ENCODE data around the gene PTPRN2.

PTPRN2 gene

DNA sequence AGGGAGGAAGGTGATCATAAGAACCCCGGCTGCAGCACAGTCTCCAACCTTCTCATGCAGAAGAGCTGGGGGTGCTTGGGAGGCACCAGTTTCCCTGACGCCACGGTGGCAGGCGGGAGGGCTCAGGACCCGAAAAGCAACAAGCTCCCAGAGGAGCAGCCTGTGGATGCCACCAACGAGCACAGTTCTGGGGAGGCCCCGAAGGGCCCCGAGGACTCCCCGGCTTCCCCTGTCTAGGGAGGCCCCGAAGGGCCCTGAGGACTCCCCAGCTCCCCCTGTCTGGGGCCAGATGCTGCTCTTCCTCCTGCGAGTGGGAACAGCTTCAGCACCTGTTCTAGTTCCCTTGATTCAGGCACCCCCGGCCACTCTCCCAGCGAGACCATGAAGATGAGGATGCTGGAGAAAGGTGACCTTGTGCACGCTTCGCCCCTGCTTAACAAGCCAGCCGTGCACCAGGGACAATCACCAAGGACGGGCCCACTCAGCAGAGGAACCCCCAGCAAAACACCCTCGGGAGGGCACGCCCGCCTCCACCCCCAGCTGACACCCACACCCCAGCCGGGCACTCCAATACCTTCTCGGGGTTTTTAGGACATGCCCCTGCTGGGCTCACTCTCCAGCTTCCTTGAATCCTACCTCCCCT, 112.5 kb downstream of the PTPRN2 start:
- Histone ChIP-seq H3K36me3 (ENCODE audit: control insufficient read depth, insufficient read depth, low read length) (no peaks in the 10 kb centered on the region), H2AFZ (no peak overlapping the region), H3K9ac (no peak overlapping the region), H3K4me2 (ENCODE audit: low read length) (no peak overlapping the region), H3K79me2 (no peaks in the 10 kb centered on the region), H3K9me3 (ENCODE audit: control insufficient read depth, low read length) (no peaks in the 10 kb centered on the region), H3K27ac (no peak overlapping the region), H3K27me3 (ENCODE audit: control insufficient read depth, insufficient read depth, low read length) (no peaks in the 10 kb centered on the region), H3K4me3 (ENCODE audit: low read depth, low read length) (no peak overlapping the region), H3K4me1 (no peaks in the 10 kb centered on the region)
- no peak for TF ChIP-seq CTCF (IDR thresholded peaks at IDR 0.05)

DNA sequence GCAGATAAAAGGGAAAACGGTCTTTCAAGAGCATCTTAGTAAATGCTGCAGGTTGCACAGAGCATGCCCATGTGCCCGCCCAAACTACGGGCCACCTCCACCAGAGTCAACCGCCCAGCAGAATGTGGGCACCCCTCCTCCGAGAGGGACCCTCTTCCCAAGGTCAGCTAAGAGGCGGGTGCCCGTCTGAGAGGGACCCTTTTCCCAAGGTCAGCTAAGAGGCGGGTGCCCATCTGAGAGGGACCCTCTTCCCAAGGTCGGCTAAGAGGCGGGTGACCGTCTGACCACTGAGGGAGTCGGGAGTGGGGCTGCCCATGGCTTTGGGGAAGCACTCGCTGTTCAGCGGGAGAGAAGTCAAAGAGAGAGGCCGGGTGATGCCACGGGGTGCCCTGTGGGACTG, 113.1 kb downstream of the PTPRN2 start:
- no peak overlapping the region for H2AFZ ChIP-seq
- no peak for TF ChIP-seq CTCF (IDR thresholded peaks at IDR 0.05)
- no peak overlapping the region for H3K4me2 ChIP-seq (ENCODE audit: low read length)
- no peak overlapping the region for H3K27ac ChIP-seq
- no peaks in the 10 kb centered on the region for H3K27me3 ChIP-seq (ENCODE audit: control insufficient read depth, insufficient read depth, low read length)
- H3K4me1 ChIP-seq = no peaks in the 10 kb centered on the region
- no peak overlapping the region for H3K9ac ChIP-seq
- H3K9me3 ChIP-seq (ENCODE audit: control insufficient read depth, low read length) = no peaks in the 10 kb centered on the region
- no peaks in the 10 kb centered on the region for H3K79me2 ChIP-seq
- H3K36me3 ChIP-seq (ENCODE audit: control insufficient read depth, insufficient read depth, low read length) = no peaks in the 10 kb centered on the region
- H3K4me3 ChIP-seq (ENCODE audit: low read depth, low read length) = no peak overlapping the region

DNA sequence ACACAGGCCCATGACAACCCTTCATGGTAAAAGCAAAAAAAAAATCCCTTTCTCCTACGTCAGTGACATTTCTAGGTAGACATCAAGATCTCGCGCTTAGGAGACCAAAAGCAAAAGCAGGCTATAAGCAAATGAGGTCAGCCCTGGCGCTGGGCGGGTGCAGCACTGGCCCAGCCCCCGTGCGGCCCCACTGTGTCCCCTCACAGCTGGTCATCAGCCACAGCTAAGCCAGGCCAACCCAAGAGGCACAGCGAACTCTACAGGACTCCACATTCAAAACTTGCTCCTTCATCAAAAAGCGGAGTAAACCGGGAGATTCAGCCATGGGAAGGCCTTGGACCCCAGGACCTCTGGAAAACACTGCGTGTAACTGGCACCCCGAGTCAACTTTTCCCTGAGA, 113.7 kb downstream of the PTPRN2 start:
- H3K9ac ChIP-seq = no peak overlapping the region
- H3K79me2 ChIP-seq = no peaks in the 10 kb centered on the region
- no peak overlapping the region for H2AFZ ChIP-seq
- H3K4me2 ChIP-seq (ENCODE audit: low read length) = no peak overlapping the region
- no peak overlapping the region for H3K27ac ChIP-seq
- no peaks in the 10 kb centered on the region for H3K4me1 ChIP-seq
- no peak for TF ChIP-seq CTCF (IDR thresholded peaks at IDR 0.05)
- H3K4me3 ChIP-seq (ENCODE audit: low read depth, low read length) = no peak overlapping the region
- H3K36me3 ChIP-seq (ENCODE audit: control insufficient read depth, insufficient read depth, low read length) = no peaks in the 10 kb centered on the region
- H3K9me3 ChIP-seq (ENCODE audit: control insufficient read depth, low read length) = no peaks in the 10 kb centered on the region
- H3K27me3 ChIP-seq (ENCODE audit: control insufficient read depth, insufficient read depth, low read length) = no peaks in the 10 kb centered on the region

DNA sequence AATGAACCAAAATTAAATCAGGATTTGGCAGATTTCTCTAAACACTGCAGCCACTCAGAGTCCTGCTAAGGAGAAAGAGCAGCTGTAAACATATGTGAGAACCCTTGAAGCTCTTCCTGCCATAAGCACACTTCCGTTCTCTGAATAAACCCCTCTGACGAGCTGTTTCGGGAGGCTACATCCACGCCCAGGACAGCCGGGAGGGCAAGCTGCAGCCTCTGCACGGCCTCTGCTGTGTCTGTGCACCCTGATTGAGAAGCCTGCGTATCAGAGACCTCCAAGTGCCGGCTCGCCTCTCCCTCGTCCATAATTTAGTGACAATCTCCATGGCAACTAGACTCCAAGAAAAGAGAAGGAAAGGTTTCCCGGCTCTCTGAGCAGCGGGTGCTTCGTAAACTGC, 114.4 kb downstream of the PTPRN2 start:
- TF ChIP-seq CTCF (IDR thresholded peaks at IDR 0.05) = no peak
- H3K27me3 ChIP-seq (ENCODE audit: control insufficient read depth, insufficient read depth, low read length) = no peaks in the 10 kb centered on the region
- H3K4me3 ChIP-seq (ENCODE audit: low read depth, low read length) = no peak overlapping the region
- H3K4me2 ChIP-seq (ENCODE audit: low read length) = no peak overlapping the region
- no peaks in the 10 kb centered on the region for H3K4me1 ChIP-seq
- H3K9ac ChIP-seq = no peak overlapping the region
- H2AFZ ChIP-seq = no peak overlapping the region
- H3K9me3 ChIP-seq (ENCODE audit: control insufficient read depth, low read length) = no peaks in the 10 kb centered on the region
- no peak overlapping the region for H3K27ac ChIP-seq
- H3K36me3 ChIP-seq (ENCODE audit: control insufficient read depth, insufficient read depth, low read length) = no peaks in the 10 kb centered on the region
- no peaks in the 10 kb centered on the region for H3K79me2 ChIP-seq

- no peaks in the 10 kb centered on the region for H3K4me1 ChIP-seq
- no peak overlapping the region for H3K27ac ChIP-seq
- no peaks in the 10 kb centered on the region for H3K9me3 ChIP-seq (ENCODE audit: control insufficient read depth, low read length)
- H2AFZ ChIP-seq = no peak overlapping the region
- no peak overlapping the region for H3K9ac ChIP-seq
- TF ChIP-seq CTCF (IDR thresholded peaks at IDR 0.05) = no peak
- H3K27me3 ChIP-seq (ENCODE audit: control insufficient read depth, insufficient read depth, low read length) = no peaks in the 10 kb centered on the region
- no peak overlapping the region for H3K4me2 ChIP-seq (ENCODE audit: low read length)
- H3K4me3 ChIP-seq (ENCODE audit: low read depth, low read length) = no peak overlapping the region
- H3K36me3 ChIP-seq (ENCODE audit: control insufficient read depth, insufficient read depth, low read length) = no peaks in the 10 kb centered on the region
- H3K79me2 ChIP-seq = no peaks in the 10 kb centered on the region
These were observed 115.0 kb downstream of the PTPRN2 start for GRCh38 chr7:158472596-158472995.

Data from parathyroid adenoma (tissue), 2 donors.